Hematopoietic multipotent progenitor cell treated with erythropoietin and hydrocortisone succinate and interleukin-3 and kit ligand, for 15 days (in vitro differentiated cells): Measurements from ENCODE around the gene LRP3.
"Not testable (repeated sequence)": the region's sequence is repeated elsewhere in the genome, so short reads cannot be mapped to it uniquely, and the experiment has no call there.

Experiments
- DNase-seq: peaks from one replicate; pipeline ENCODE4 v3.0.0-alpha.2; 2015; ENCODE audit warnings: low spot score

Gene LRP3

GRCh38 chr19:33217881-33218280 is 23.8 kb downstream of the LRP3 start:
- DNase-seq = no peak

- DNase-seq = no peak
Observed at GRCh38 chr19:33219261-33219815, 25.2 kb downstream of the LRP3 start.

- DNase-seq = no peak
Observed at GRCh38 chr19:33220115-33220514, 26.0 kb downstream of the LRP3 start.

- no peak for DNase-seq
Observed at GRCh38 chr19:33220735-33221134, 26.6 kb downstream of the LRP3 start.

GRCh38 chr19:33221638-33222037 is 27.5 kb downstream of the LRP3 start:
- DNase-seq = no peak

GRCh38 chr19:33222255-33222654 is 28.1 kb downstream of the LRP3 start:
- DNase-seq = not testable (repeated sequence)

GRCh38 chr19:33224694-33225457 is 30.7 kb downstream of the LRP3 start:
- no peak for DNase-seq

- no peak for DNase-seq
Observed at GRCh38 chr19:33225458-33225926, 31.4 kb downstream of the LRP3 start, which contains the start of gene SLC7A10. Gene SLC7A10, minus strand, starts transcription at chr19:33225850. Its CDS starts 147 bp downstream, at chr19:33225703.

- DNase-seq = no peak
Observed at GRCh38 chr19:33226550-33227241, 32.6 kb downstream of the LRP3 start.

GRCh38 chr19:33227242-33227650 is 33.1 kb downstream of the LRP3 start:
- no peak for DNase-seq

- no peak for DNase-seq
Observed at GRCh38 chr19:33227870-33228599, 33.9 kb downstream of the LRP3 start.

GRCh38 chr19:33229962-33230361 is 35.8 kb downstream of the LRP3 start:
- DNase-seq = no peak

GRCh38 chr19:33231511-33231910 is 37.4 kb downstream of the LRP3 start:
- no peak for DNase-seq

- DNase-seq = no peak
Observed at GRCh38 chr19:33232656-33233055, 38.5 kb downstream of the LRP3 start.

GRCh38 chr19:33233056-33233873 is 39.1 kb downstream of the LRP3 start:
- no peak for DNase-seq

- no peak for DNase-seq
Observed at GRCh38 chr19:33234092-33234491, 40.0 kb downstream of the LRP3 start.

GRCh38 chr19:33234736-33235135 is 40.6 kb downstream of the LRP3 start:
- DNase-seq = no peak

- DNase-seq = peak; percentile 67
Observed at GRCh38 chr19:33235269-33235995, 41.3 kb downstream of the LRP3 start.

GRCh38 chr19:33235996-33236350 is 41.8 kb downstream of the LRP3 start:
- DNase-seq = no peak

GRCh38 chr19:33236696-33237390 is 42.7 kb downstream of the LRP3 start:
- no peak for DNase-seq
